ENCODE data around the gene EMP3. TPM values are rescaled to one million over a fixed set of nuclear protein-coding genes. Genes with fewer than 3 reads are reported as not detected.

The EMP3 gene, protein sequence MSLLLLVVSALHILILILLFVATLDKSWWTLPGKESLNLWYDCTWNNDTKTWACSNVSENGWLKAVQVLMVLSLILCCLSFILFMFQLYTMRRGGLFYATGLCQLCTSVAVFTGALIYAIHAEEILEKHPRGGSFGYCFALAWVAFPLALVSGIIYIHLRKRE
- total RNA-seq, result 32.5 and 39.8 TPM in 2 replicates
- 148 and 160 TPM in 2 replicates for polyA plus RNA-seq

DNA sequence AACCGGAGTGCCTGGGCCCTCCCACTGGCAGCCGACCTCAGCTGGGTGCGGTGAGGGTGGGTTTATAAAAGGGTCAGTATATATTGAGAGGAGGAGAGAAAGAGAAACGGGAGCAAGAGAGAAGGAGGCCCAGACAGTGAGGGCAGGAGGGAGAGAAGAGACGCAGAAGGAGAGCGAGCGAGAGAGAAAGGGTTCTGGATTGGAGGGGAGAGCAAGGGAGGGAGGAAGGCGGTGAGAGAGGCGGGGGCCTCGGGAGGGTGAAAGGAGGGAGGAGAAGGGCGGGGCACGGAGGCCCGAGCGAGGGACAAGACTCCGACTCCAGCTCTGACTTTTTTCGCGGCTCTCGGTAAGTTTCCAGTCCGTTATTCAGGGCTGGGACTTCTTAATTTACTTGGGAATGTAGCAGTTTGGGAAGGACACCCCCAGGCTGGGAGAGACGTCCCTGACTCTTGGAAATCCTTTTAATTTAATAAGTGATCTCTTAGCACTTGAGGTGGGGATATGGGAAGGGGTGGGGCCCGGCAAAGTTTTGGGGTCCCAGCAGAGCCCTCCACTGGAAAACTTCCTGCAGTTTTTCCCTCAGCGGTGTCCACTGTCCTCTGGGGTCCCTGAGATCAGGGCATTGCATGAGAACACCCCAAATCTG lies at the start of gene EMP3:
Gene EMP3 (plus strand): TSS at position 288 of the 646 bp plus-strand sequence. CDS start 1,293 bp downstream, outside the sequence.
- Histone ChIP-seq H3K9me3 (ENCODE audit: low read depth) (no peaks in the 10 kb centered on the region), H3K27me3 (no peaks in the 10 kb centered on the region), H3K36me3 (no peaks in the 10 kb centered on the region), H3K4me3 (peak within 1 kb of the TSS; percentile 34), H3K4me1 (ENCODE audit: low read depth) (peaks cover 12% of the 10 kb centered on the region), H3K27ac (peak within 1 kb of the TSS; percentile 55)
- DNase-seq (ENCODE audit: low read depth in 1 of 2, low spot score in 1 of 2), result peak; percentile 88 to 95
- TF ChIP-seq, protein P1, sequence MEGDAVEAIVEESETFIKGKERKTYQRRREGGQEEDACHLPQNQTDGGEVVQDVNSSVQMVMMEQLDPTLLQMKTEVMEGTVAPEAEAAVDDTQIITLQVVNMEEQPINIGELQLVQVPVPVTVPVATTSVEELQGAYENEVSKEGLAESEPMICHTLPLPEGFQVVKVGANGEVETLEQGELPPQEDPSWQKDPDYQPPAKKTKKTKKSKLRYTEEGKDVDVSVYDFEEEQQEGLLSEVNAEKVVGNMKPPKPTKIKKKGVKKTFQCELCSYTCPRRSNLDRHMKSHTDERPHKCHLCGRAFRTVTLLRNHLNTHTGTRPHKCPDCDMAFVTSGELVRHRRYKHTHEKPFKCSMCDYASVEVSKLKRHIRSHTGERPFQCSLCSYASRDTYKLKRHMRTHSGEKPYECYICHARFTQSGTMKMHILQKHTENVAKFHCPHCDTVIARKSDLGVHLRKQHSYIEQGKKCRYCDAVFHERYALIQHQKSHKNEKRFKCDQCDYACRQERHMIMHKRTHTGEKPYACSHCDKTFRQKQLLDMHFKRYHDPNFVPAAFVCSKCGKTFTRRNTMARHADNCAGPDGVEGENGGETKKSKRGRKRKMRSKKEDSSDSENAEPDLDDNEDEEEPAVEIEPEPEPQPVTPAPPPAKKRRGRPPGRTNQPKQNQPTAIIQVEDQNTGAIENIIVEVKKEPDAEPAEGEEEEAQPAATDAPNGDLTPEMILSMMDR (IDR thresholded peaks at IDR 0.05; ENCODE audit: low read depth, low read length), result no peak

DNA sequence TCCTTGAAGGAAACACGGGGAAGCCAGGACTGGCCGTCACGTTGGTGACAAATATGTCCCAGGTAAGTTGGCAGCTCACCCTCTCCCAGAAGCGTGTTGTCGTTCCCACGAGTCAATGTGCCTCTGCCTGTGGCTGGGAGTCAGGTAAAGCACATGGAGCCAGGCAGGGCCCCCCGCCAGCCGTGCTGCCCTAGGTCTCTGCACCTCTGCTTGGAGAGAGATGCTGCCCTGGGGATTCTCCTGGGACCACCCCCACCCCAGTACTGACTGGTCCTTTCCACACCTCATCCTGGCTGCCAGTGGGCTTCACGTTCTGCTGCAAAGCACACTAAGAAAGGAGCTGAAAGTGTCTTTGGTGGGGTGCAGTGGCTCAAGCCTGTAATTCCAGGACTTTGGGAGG lies 45.6 kb upstream of the EMP3 start:
- no peaks in the 10 kb centered on the region for H3K27me3 ChIP-seq
- H3K4me3 ChIP-seq, result no peak overlapping the region
- H3K36me3 ChIP-seq, result no peaks in the 10 kb centered on the region
- no peak for DNase-seq (ENCODE audit: low read depth in 1 of 2, low spot score in 1 of 2)
- no peak overlapping the region for H3K27ac ChIP-seq
- no peaks in the 10 kb centered on the region for H3K9me3 ChIP-seq (ENCODE audit: low read depth)
- peaks cover 7% of the 10 kb centered on the region for H3K4me1 ChIP-seq (ENCODE audit: low read depth)
- TF ChIP-seq, protein P1 (IDR thresholded peaks at IDR 0.05; ENCODE audit: low read depth, low read length), result no peak

DNA sequence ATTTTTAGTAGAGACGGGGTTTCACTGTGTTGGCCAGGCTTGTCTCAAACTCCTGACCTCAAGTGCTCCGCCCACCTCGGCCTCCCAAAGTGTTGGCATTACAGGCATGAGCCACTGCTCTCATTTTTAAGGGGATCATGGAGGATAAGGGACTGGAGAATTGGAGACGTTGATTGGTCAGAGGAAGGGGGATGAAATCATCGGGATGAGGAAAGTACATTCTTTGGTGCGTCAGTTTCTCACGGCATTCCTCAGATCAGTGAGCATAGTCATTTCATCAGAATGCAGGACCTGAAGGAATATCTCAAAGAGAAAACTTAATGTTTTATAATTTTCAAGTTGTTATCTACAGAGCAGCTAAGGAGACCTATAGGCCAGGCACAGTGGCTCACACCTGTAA lies 41.4 kb upstream of the EMP3 start:
- Histone ChIP-seq H3K27ac (peak overlapping the region; percentile 92), H3K4me3 (no peak overlapping the region), H3K27me3 (no peaks in the 10 kb centered on the region), H3K9me3 (ENCODE audit: low read depth) (no peaks in the 10 kb centered on the region), H3K36me3 (peaks cover 10% of the 10 kb centered on the region), H3K4me1 (ENCODE audit: low read depth) (peaks cover 8% of the 10 kb centered on the region)
- peak in 1 of 2 donors; percentile 87 for DNase-seq (ENCODE audit: low read depth in 1 of 2, low spot score in 1 of 2)
- TF ChIP-seq, protein P1 (IDR thresholded peaks at IDR 0.05; ENCODE audit: low read depth, low read length), result no peak

DNA sequence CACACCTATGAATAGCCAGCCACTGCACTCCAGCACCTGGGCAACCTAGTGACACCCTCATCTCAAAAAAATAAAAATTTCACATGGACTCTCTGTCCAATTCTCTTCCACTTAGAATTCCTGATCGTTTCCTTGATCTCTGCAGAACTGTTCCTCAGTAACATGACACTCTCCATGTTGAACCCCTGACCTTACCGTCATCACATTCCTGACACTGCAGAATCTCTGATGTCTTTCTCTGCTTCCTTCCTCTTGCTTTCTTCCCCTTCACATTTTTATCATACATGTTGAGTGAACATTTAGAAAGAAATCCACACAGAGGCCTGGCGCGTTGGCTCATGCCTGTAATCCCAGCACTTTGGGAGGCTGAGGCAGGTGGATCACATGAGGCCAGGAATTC lies 40.5 kb upstream of the EMP3 start:
- H3K36me3 ChIP-seq, result peaks cover 10% of the 10 kb centered on the region
- H3K27me3 ChIP-seq, result no peaks in the 10 kb centered on the region
- H3K27ac ChIP-seq, result peak overlapping the region; percentile 92
- peak; percentile 19 to 56 for DNase-seq (ENCODE audit: low read depth in 1 of 2, low spot score in 1 of 2)
- H3K9me3 ChIP-seq (ENCODE audit: low read depth), result no peaks in the 10 kb centered on the region
- peaks cover 8% of the 10 kb centered on the region for H3K4me1 ChIP-seq (ENCODE audit: low read depth)
- TF ChIP-seq, protein P1 (IDR thresholded peaks at IDR 0.05; ENCODE audit: low read depth, low read length), result no peak
- no peak overlapping the region for H3K4me3 ChIP-seq

DNA sequence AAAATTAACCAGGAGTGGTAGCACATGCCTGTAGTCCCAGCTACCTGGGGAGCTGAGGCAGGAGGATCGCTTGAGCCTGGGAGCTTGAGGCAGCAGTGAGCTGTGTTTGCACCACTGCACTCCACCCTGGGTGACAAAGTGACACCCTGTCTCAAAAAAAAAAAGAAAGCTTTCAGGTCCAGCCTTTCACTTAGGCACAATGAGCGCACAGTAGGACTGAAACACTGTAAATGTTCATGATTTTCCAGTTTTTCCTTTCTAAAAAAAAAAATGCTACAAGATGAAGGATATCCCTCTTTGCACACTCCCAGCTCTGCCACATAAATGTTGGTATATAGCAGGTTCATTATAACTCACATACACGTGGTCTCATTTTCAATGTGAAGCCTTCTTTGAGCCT lies 37.6 kb upstream of the EMP3 start:
- no peak for DNase-seq (ENCODE audit: low read depth in 1 of 2, low spot score in 1 of 2)
- H3K27ac ChIP-seq, result no peak overlapping the region
- TF ChIP-seq, protein P1 (IDR thresholded peaks at IDR 0.05; ENCODE audit: low read depth, low read length), result no peak
- H3K9me3 ChIP-seq (ENCODE audit: low read depth), result no peaks in the 10 kb centered on the region
- peaks cover 10% of the 10 kb centered on the region for H3K36me3 ChIP-seq
- peaks cover 8% of the 10 kb centered on the region for H3K4me1 ChIP-seq (ENCODE audit: low read depth)
- H3K4me3 ChIP-seq, result no peak overlapping the region
- H3K27me3 ChIP-seq, result no peaks in the 10 kb centered on the region
